Measurements from ENCODE around the gene ANKRD39. TPM values are rescaled to one million over a fixed set of nuclear protein-coding genes. Genes with fewer than 3 reads are reported as not detected.

The ANKRD39 gene
- total and polyA plus RNA-seq, 2 donors (not counting 1 experiment from before 2014, with no cell fraction given): 14.8 to 19.3 TPM

DNA sequence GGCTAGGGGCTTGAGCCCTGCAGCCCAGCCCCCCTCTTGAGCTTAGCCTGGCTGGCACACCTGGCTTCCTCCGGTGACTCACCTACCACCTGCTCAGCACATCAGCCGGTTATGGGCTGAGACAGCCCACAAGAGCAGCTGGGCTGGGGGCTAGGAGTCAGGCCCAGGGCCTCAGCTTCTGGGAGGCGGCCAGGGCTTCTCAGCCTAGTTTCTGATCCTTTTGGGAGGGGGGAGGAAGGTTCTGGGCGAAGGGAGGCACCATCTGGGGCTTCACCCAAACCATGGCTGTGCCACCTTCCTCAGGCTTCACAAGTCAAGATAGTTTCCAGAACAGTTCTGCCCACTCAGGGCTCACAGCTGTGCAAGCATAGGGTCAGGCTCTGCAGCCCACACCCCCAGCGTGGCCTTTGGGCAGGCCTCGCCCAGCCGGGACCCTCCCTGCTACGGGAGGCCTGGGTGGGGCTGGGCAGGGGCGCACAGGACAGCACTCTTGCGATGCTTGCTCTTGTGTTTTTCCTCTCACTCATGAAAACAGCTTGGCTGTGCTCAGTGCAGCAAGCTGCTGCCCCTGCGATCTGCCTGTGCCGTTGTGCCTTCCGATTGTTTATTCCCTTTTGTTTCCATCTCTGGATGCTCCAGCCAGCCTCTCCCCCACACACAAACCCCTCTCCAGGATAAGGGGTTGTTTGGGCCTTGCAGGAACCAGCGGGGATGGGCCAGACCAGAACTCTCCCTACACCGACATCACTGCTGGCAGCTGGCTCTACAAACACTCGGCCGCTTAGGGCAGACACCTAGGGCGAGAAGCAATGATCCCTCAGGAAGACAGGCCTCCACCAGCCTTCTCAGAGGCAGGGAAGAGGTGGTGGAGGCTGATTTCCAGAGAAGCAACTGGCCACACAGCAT is 38.2 kb upstream of the ANKRD39 start:
- Histone ChIP-seq H3K4me3 (ENCODE audit: control extremely low read depth in 1 of 5, extremely low read depth in 1 of 5, insufficient read depth in 1 of 5, low read depth in 2 of 5, low read length in 4 of 5) (no peak overlapping the region), H4K20me1 (ENCODE audit: control insufficient read depth, insufficient read depth, low read length, poor library complexity, severe bottlenecking) (no peaks in the 10 kb centered on the region), H3K4me1 (ENCODE audit: control insufficient read depth in 2 of 2, insufficient read depth in 2 of 2, low read length in 2 of 2) (no peaks in the 10 kb centered on the region), H2AFZ (ENCODE audit: insufficient read depth, low read depth, low read length, poor library complexity, severe bottlenecking) (no peak overlapping the region), H3K27me3 (replicated peaks in 1 of 4; ENCODE audit: control extremely low read depth in 1 of 4, control insufficient read depth in 3 of 4, insufficient read depth in 4 of 4, low read length in 3 of 4) (no peaks in the 10 kb centered on the region), H3K27ac (ENCODE audit: low read length in 2 of 2) (no peak overlapping the region), H3K9me3 (ENCODE audit: control extremely low read depth in 1 of 3, control insufficient read depth in 2 of 3, insufficient read depth in 1 of 3, low read length in 2 of 3) (no peaks in the 10 kb centered on the region), H3K36me3 (replicated peaks in 1 of 2; ENCODE audit: control extremely low read depth in 1 of 2, control insufficient read depth in 1 of 2, extremely low read depth in 1 of 2, insufficient read depth in 2 of 2, low read length in 1 of 2) (no peaks in the 10 kb centered on the region), H3K9ac (ENCODE audit: low read length) (no peak overlapping the region), H3K79me2 (ENCODE audit: control insufficient read depth, insufficient read depth, low read length) (no peaks in the 10 kb centered on the region), H3K4me2 (replicated peaks; ENCODE audit: low read depth, low read length, poor library complexity, severe bottlenecking) (no peak overlapping the region)
- Mint-ChIP-seq H3K4me3 (no peak overlapping the region), H3K27me3 (peaks cover 3% of the 10 kb centered on the region), H3K9me3 (ENCODE audit: insufficient read depth) (no peaks in the 10 kb centered on the region), H3K4me1 (peaks cover 4% of the 10 kb centered on the region), H3K27ac (no peak overlapping the region)
- ATAC-seq (ENCODE audit: low read depth) (no peak), DNase-seq (no peak)
- TF ChIP-seq CTCF (IDR thresholded peaks at IDR 0.05) (no peak), EZH2 (IDR thresholded peaks at IDR 0.05; ENCODE audit: borderline replicate concordance, insufficient read depth, low read depth, low read length, poor library complexity, severe bottlenecking) (no peak)
- intact Hi-C loops (cut with micrococcal nuclease): no loop called here
- 85% methylated on average over 11 of the region's 18 CpGs for WGBS (ENCODE audit: insufficient coverage)
- ChIA-PET CTCF (no interaction called here), POLR2A (no interaction called here)

GRCh38 chr2:96895032-96895745 is 37.4 kb upstream of the ANKRD39 start:
- no peaks in the 10 kb centered on the region for H3K9me3 ChIP-seq (ENCODE audit: control extremely low read depth in 1 of 3, control insufficient read depth in 2 of 3, insufficient read depth in 1 of 3, low read length in 2 of 3)
- no peaks in the 10 kb centered on the region for H3K36me3 ChIP-seq (replicated peaks in 1 of 2; ENCODE audit: control extremely low read depth in 1 of 2, control insufficient read depth in 1 of 2, extremely low read depth in 1 of 2, insufficient read depth in 2 of 2, low read length in 1 of 2)
- H3K9me3 Mint-ChIP-seq (ENCODE audit: insufficient read depth): no peaks in the 10 kb centered on the region
- TF ChIP-seq EZH2 (IDR thresholded peaks at IDR 0.05; ENCODE audit: borderline replicate concordance, insufficient read depth, low read depth, low read length, poor library complexity, severe bottlenecking): no peak
- no peak for TF ChIP-seq CTCF (IDR thresholded peaks at IDR 0.05)
- ATAC-seq (ENCODE audit: low read depth) (no peak), DNase-seq (no peak)
- H2AFZ ChIP-seq (ENCODE audit: insufficient read depth, low read depth, low read length, poor library complexity, severe bottlenecking): no peak overlapping the region
- peaks cover 3% of the 10 kb centered on the region for H3K27me3 Mint-ChIP-seq
- no peak overlapping the region for H3K4me3 Mint-ChIP-seq
- H3K4me1 ChIP-seq (ENCODE audit: control insufficient read depth in 2 of 2, insufficient read depth in 2 of 2, low read length in 2 of 2): no peaks in the 10 kb centered on the region
- no peak overlapping the region for H3K9ac ChIP-seq (ENCODE audit: low read length)
- 87% methylated on average over 9 of the region's 10 CpGs for WGBS (ENCODE audit: insufficient coverage)
- no peak overlapping the region for H3K4me2 ChIP-seq (replicated peaks; ENCODE audit: low read depth, low read length, poor library complexity, severe bottlenecking)
- POLR2A ChIA-PET: no interaction called here
- H3K79me2 ChIP-seq (ENCODE audit: control insufficient read depth, insufficient read depth, low read length): no peaks in the 10 kb centered on the region
- CTCF ChIA-PET: no interaction called here
- no peaks in the 10 kb centered on the region for H3K27me3 ChIP-seq (replicated peaks in 1 of 4; ENCODE audit: control extremely low read depth in 1 of 4, control insufficient read depth in 3 of 4, insufficient read depth in 4 of 4, low read length in 3 of 4)
- intact Hi-C loops (cut with micrococcal nuclease): no loop called here
- H4K20me1 ChIP-seq (ENCODE audit: control insufficient read depth, insufficient read depth, low read length, poor library complexity, severe bottlenecking): no peaks in the 10 kb centered on the region
- no peak overlapping the region for H3K27ac ChIP-seq (ENCODE audit: low read length in 2 of 2)
- H3K4me1 Mint-ChIP-seq: peaks cover 4% of the 10 kb centered on the region
- no peak overlapping the region for H3K4me3 ChIP-seq (ENCODE audit: control extremely low read depth in 1 of 5, extremely low read depth in 1 of 5, insufficient read depth in 1 of 5, low read depth in 2 of 5, low read length in 4 of 5)
- H3K27ac Mint-ChIP-seq: no peak overlapping the region

All from B cell (primary cell).